ENCODE data around the gene SETDB2. TPM values are rescaled to one million over a fixed set of nuclear protein-coding genes. Genes with fewer than 3 reads are reported as not detected.

SETDB2 gene
- total RNA-seq, 1 experiment from 2014 or later, result 5.2 TPM

- no peak for DNase-seq (ENCODE audit: low read depth, low spot score)
- no peaks in the 10 kb centered on the region for H4K20me1 ChIP-seq (ENCODE audit: insufficient read depth)
- POLR2A ChIA-PET, result no interaction called here
- H3K4me2 ChIP-seq (ENCODE audit: low read length), result no peak overlapping the region
- no peak overlapping the region for H3K9ac ChIP-seq (ENCODE audit: low read length)
- RAD21 ChIA-PET (ENCODE audit: low non-redundant PET in 1 of 2, low total read pairs in 2 of 2, uncharacterized antibody in 2 of 2, unreplicated experiment in 2 of 2), result no interaction called here
- TF ChIP-seq EGR1 (IDR thresholded peaks at IDR 0.05; ENCODE audit: low read depth) (no peak), YY1 (IDR thresholded peaks at IDR 0.05; ENCODE audit: extremely low read depth, insufficient replicate concordance, low read depth, low read length) (no peak), SRF (IDR thresholded peaks at IDR 0.05; ENCODE audit: low read depth) (no peak), REST (IDR thresholded peaks at IDR 0.05; ENCODE audit: low read depth) (no peak), CBX3 (IDR thresholded peaks at IDR 0.05; ENCODE audit: low read depth) (no peak), POLR2A (IDR thresholded peaks at IDR 0.05; ENCODE audit: borderline replicate concordance, extremely low read depth, insufficient read depth, insufficient read length) (no peak), ZBTB33 (IDR thresholded peaks at IDR 0.05; ENCODE audit: extremely low read depth, insufficient replicate concordance, low read length) (no peak), POLR2AphosphoS5 (IDR thresholded peaks at IDR 0.05; ENCODE audit: low read depth, low read length) (no peak), CTCF (IDR thresholded peaks at IDR 0.05 in 2 of 3, conservative IDR thresholded peaks at IDR 0.05 in 1 of 3; ENCODE audit: borderline replicate concordance in 1 of 3, insufficient read depth in 1 of 3, low read depth in 2 of 3, low read length in 2 of 3) (no peak), SP1 (IDR thresholded peaks at IDR 0.05; ENCODE audit: low read depth) (no peak), SIN3A (IDR thresholded peaks at IDR 0.05; ENCODE audit: low read depth) (no peak), ZFX (IDR thresholded peaks at IDR 0.05) (no peak), TCF7L2 (IDR thresholded peaks at IDR 0.05; ENCODE audit: borderline replicate concordance, extremely low read depth, insufficient read depth, insufficient read length) (no peak), JUND (IDR thresholded peaks at IDR 0.05) (no peak), RAD21 (IDR thresholded peaks at IDR 0.05; ENCODE audit: low read depth) (no peak), CEBPB (IDR thresholded peaks at IDR 0.05; ENCODE audit: low read depth) (no peak), ELF1 (IDR thresholded peaks at IDR 0.05; ENCODE audit: borderline replicate concordance, low read depth) (no peak)
- no peaks in the 10 kb centered on the region for H3K4me1 ChIP-seq (ENCODE audit: control insufficient read depth in 1 of 2, insufficient read depth in 2 of 2, low read length in 2 of 2)
- no peaks in the 10 kb centered on the region for H3K9me2 ChIP-seq (ENCODE audit: insufficient read depth)
- intact Hi-C loops (cut with micrococcal nuclease), result no loop called here
- no TSS peak for BruUV-seq (replicated peaks)
- CTCF ChIA-PET, result no interaction called here
- no peaks in the 10 kb centered on the region for H3K79me2 ChIP-seq (ENCODE audit: insufficient read depth, low read length)
- H3K27ac ChIP-seq (ENCODE audit: low read depth, low read length), result no peak overlapping the region
- H3K27me3 ChIP-seq (ENCODE audit: insufficient read depth, low read length), result no peaks in the 10 kb centered on the region
- H3K4me3 ChIP-seq (replicated peaks in 1 of 2; ENCODE audit: low read depth in 1 of 2, low read length in 2 of 2), result no peak overlapping the region
- ATAC-seq, result no peak
- no peak overlapping the region for H2AFZ ChIP-seq (ENCODE audit: low read depth, low read length, poor library complexity, severe bottlenecking)
- H3K9me3 ChIP-seq (ENCODE audit: control insufficient read depth in 1 of 2, insufficient read depth in 1 of 2, low read depth in 1 of 2, low read length in 2 of 2), result no peaks in the 10 kb centered on the region; a peak in 2 of 4 replicates
- H3K36me3 ChIP-seq (ENCODE audit: control insufficient read depth in 1 of 2, insufficient read depth in 2 of 2, low read length in 2 of 2), result no peaks in the 10 kb centered on the region; a peak in 1 of 4 replicates
These were observed 20.0 kb downstream of the SETDB2 start for GRCh38 chr13:49464085-49464484.
